ENCODE results near the gene TRIM40.

DNA sequence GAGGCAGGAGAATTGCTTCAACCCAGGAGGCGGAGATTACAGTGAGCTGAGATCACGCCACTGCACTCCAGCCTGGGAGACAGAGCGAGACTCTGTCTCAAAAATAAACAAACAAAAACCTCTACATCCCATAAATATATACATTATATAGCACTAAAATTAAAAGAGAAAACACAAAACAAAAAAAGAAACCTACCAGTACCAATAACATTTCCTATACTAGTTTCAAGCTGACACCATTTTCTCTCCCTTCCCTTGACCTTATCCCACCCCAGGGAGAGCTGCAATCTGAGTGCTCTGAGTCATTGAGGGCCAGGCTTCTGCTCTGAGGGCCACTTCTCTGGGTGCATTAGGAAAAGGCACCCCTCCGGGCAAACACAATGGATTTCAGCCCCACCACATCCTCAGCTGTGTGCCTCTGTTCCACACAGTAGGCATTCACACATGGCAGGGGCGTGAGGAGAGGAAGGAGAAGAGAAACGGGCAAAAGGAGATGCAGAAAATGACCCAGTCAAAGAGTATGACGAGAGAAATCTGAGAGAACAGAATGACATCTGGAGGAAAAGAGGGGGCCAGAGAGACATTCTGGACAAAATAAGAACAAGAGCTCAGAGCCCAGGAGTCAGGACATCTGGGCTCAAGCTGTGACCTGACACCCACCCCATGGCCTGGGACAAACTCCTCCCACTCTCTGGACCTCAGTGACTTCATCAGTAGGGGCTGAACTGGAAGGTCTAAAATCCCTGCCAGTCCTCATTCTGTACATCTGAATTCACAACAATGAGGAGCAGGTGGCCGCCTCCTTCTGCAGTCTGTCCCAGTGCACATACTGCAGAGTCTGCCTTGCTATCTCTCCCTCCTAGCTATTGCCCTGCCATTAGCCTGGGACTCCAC, 59.1 kb downstream of the TRIM40 start:
- TF ChIP-seq, protein P1, sequence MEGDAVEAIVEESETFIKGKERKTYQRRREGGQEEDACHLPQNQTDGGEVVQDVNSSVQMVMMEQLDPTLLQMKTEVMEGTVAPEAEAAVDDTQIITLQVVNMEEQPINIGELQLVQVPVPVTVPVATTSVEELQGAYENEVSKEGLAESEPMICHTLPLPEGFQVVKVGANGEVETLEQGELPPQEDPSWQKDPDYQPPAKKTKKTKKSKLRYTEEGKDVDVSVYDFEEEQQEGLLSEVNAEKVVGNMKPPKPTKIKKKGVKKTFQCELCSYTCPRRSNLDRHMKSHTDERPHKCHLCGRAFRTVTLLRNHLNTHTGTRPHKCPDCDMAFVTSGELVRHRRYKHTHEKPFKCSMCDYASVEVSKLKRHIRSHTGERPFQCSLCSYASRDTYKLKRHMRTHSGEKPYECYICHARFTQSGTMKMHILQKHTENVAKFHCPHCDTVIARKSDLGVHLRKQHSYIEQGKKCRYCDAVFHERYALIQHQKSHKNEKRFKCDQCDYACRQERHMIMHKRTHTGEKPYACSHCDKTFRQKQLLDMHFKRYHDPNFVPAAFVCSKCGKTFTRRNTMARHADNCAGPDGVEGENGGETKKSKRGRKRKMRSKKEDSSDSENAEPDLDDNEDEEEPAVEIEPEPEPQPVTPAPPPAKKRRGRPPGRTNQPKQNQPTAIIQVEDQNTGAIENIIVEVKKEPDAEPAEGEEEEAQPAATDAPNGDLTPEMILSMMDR (optimal IDR thresholded peaks at IDR 0.05 in 1 of 3, IDR thresholded peaks at IDR 0.05 in 1 of 3, conservative IDR thresholded peaks at IDR 0.05 in 1 of 3; ENCODE audit: extremely low read depth in 1 of 3, insufficient read depth in 2 of 3, low read length in 3 of 3) = no peak
- TF ChIP-seq EZH2 (IDR thresholded peaks at IDR 0.05; ENCODE audit: low read length) = no peak

All from keratinocyte (primary cell).